Tongue (tissue), 2 donors: ENCODE measurements around the gene CEPT1. TPM values are rescaled to one million over a fixed set of nuclear protein-coding genes. Genes with fewer than 3 reads are reported as not detected.
"Not testable (repeated sequence)": the region's sequence is repeated elsewhere in the genome, so short reads cannot be mapped to it uniquely, and the experiment has no call there.

Source experiments
- DNase-seq: peaks from one replicate; pipeline ENCODE4 v3.0.0-alpha.2; 2015
- total RNA-seq: library from RNA; depleted of rRNA; stranded (reverse); fragments of >200 nt; gene quantifications from one replicate; pipeline ENCODE4 v1.2.3, GENCODE V29; 2014

The CEPT1 gene
- 55.7 TPM for total RNA-seq

DNA sequence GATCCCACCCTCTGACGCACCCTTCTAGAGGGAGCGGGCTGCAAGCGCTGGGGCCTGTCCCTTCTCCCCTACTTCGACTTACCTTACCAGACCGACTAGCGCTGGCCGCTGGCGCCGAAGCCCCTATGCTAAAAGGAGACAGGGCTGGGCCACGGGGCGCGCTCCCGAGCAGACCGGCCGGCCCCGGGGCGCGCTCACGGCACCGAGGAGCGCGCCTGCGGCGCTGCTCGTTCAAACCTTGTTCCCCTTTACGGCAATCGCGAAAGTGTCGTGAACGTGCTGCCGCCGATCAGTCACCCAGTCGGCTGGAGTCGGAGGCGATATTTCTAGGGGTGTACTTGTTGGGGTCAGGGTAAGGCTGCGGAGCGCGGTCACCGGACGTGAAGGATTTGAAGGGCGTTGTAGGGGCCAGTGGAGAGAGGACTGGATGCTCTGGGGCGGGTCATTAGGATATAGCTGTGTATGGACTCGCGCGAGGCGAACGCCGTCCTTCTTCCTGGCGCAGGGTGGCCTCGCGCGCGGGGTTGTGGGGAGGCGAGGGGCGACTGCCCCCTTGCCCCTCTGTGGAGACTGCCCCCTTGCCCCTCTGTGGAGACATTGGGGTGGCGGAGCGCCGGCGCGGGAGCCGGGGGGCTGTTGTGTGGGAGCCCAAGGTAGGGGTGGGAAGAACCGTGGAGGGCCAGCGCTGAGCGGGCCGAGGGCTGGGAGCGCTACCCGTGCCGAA is at the start of gene CEPT1, which contains the start of gene DRAM2:
Gene CEPT1 (plus strand): TSS at position 268 of the 724 bp plus-strand sequence. CDS start 7,492 bp downstream, outside the sequence.
Gene DRAM2 (minus strand): TSS at position 138 of the 724 bp plus-strand sequence. CDS start 8,539 bp downstream, outside the sequence.
- DNase-seq: peak; percentile 98

DNA sequence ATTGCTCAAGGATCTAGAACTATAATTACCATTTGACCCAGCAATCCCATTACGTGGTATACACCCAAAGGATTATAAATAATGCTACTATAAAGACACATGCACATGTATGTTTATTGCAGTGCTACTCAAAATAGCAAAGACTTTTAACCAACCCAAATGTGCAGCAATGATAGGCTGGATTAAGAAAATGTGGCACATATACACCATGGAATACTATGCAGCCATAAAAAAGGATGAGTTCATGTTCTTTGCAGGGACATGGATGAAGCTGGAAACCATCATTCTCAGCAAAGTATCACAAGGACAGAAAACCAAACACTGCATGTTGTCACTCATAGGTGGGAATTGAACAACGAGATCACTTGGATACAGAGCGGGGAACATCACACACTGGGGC is 44.6 kb upstream of the CEPT1 start:
- not testable (repeated sequence) for DNase-seq

DNA sequence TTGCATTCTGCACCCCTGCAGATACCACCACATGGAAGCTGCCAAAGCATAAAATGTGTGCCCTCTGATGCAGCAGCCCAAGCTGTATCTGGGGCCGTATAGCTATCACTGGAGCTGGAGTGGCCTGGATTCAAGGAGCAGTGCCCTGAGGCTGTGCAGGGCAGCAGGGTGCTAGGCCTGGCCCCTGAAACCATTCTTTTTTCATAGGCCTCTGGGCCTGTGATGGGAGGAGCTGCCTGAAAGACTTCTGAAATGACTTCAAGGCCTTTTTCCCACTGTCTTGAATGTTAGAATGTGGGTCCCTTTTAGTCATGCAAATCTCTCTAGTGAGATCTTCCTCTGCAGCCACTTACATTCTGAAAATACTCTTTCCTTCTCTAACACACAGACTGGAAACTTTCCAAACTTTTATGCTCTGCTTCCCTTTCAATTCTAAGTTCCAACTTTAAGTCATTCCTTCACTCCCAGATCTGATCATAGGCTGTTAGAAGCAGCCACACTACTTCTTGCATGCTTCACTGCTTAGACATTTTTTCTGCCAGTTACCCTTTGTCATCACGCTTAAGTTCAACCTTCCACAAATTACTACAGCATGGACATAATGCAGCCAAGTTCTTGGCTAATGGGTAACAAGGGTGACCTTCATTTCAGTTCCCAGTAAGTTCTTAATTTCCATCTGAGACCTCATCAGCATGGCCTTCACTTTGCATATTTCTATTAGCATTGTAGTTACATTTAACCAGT is 42.5 kb upstream of the CEPT1 start:
- no peak for DNase-seq

DNA sequence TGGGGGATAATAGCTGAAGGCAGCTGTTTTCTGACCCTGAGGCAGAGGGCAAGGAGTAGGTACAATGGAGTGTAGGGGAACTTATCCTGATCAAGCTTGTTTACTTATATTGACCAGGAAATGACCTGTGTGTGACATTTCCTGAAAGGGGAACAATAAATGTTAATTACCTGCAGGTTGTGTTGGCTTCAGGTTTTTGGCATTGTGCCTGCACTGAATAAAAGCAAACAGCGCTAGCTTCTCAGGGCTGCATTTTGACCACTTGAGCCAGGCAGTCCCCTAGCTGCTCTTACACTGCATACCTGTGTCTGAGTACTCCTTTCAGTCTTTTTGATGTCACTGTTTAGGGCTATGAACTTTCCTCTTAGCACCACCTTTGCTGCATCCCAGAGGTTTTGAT is 40.7 kb upstream of the CEPT1 start:
- no peak for DNase-seq

DNA sequence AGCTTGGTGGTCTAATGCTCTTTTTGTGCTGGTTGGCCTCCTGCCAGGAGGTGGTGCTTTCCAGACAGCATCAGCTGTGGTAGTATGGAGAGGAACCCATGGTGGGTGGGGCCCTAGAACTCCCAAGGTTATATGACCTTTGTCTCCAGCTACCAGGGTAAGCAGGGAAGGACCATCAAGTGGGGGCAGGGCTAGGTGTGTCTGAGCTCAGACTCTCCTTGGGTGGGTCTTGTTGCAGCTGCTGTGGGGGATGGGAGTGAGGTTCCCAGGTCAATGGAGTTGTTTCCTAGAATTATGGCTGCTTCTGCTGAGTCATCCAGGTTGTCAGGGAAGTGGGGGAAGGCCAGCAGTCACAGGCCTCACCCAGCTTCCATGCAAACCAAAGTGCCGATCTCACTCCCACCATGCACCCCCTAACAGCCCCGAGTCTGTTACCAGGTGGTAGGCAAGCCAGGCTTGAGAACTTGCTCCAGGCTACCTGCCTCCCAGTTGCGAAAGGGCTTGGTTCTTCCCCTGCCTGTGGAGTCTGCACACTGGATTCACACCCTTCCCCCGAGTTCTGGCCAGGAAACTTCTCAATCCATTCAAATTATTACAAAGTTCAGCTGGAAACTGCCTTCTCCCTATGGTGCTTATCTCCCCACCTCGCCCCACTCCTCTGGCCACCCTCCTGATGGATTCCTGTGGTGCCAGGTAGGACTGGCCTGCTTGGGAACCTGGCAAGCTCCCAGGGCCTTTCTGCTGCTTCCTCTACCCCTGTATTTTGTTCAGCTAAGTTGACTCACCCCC is 38.0 kb upstream of the CEPT1 start:
- no peak for DNase-seq

DNA sequence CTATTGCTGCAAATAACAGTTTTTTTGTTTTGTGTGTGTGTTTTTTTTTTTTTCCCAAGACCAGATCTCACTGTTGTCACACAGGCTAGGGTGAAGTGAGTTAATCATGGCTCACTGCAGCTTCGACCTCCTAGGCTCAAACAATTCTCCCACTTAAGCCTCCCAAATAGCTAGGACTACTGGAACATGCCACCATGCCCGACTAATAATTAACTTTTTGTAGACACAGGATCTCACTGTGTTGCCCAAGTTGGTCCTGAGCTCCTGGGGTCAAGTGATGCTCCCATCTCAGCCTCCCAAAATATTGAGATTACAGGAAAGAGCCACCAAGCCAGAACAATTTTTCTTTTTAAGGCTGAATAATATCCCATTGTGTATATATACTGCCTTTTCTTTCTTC is 35.0 kb upstream of the CEPT1 start:
- no peak for DNase-seq

DNA sequence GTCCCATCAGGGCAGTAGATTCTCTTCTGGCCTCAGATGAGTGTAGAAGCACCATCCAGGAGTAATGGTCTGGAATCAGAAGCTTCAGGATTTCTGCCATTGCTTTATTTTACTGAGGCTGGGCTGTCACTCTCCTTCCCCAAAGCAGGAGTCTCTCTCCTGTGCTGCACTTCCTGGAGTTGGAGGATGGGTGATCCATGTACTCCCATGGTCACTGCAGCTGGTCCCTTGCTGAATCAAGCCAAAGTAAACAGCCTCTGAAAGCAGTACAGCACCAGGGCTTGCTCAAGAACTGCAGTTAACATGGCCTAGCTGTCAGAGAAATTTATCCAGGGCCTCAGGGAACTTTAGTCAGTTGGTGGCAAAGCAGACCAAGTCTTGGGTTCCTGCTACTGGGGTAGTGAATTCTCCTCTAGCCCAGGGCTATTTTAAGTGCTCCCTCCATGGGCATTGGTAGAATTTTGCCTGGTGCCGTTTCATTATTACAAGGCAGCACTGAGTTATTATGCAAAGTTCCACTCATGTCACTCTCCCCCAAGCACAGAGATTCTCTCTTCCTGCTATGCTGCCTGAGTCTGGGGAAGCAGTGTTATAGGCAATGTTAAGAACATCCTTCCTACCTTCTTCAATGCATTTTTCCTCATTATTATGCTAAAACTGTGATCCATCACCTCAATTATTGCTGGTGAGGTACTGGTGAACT is 29.7 kb upstream of the CEPT1 start:
- no peak for DNase-seq

DNA sequence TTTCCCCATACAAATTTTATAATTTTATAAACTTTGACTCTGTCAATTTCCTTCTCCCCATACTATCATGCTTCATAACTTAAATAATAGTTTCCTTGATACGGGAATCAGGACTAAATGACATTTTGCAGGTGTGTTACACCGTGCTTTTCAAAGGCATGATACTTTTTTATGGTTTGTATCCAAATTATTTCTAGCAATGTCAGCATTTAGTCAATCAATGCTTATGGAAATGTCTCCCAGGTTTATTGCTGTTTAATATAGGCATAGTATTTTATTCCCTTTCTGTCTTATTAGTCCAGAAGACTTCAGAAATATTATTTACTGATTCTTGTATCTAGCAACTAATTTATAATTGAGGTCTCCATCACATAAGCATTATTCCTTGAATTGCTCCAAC is 23.5 kb upstream of the CEPT1 start:
- DNase-seq: no peak

DNA sequence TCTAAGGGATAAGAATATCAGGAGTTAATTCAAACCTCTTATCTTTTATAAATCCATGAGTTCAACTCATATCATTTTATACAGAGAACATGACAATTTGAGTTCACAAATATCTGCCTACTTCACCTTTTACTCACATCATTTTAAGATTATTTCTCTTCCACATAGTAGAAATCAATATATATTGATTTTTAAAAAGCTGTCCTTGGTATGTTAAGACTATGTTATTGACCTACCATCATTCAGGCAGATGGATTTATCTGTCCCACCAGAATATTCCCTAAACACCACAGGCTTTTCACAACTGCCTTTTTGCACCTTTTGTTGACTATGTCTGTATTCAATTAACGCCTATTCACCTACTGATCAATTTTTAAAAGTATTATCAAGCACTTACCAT is 13.7 kb upstream of the CEPT1 start:
- DNase-seq: no peak

DNA sequence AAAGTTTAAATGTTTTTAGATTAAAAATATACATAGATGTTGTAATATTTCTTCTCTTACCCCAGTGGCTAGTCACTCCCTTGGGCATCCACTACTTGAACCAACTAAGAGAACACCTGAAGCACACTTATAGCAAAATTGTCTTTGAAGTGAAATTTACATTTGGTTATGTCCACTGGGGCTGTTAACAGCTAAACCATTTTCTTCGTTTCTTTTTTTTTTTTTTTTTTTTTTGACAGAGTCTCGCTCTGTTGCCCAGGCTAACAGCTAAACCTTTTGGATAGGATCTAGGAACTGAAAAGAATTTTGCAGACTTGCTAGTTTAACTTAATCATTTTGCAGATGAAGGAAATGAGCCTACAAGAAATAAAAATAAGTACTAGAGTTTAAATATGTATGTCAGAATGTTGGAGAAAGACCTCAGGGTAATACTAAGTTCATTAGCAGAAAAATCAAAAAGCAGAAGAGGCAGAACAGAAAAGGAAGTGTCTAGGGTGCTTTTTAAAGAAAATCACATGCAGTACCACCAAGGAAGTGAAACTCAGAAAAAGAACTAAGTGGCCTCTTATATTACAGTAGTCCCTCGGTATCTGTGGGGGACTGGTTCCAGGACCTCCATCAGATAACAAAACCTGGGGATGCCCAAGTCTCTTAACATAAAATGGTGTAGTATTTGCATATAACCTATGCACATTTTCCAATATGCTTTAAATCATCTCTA is 11.9 kb upstream of the CEPT1 start:
- DNase-seq: no peak

DNA sequence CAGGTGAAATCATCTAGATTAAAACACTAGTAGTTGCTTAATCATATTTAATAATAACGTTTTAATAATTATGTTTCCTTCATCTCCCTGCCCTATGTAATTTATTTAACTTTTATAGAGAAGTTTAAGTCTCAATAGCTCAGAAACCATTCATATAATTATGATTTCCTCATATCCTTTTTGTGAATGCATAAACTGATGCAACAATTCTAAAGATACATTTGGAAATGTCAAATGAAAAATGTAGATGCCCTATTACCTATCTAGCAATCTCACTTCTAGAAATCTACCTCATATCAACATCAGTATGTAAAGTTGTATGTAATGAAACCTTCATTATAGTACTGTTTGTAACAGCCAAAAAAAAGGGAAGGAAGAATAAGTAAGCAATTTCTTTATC is 10.6 kb upstream of the CEPT1 start:
- DNase-seq: no peak

DNA sequence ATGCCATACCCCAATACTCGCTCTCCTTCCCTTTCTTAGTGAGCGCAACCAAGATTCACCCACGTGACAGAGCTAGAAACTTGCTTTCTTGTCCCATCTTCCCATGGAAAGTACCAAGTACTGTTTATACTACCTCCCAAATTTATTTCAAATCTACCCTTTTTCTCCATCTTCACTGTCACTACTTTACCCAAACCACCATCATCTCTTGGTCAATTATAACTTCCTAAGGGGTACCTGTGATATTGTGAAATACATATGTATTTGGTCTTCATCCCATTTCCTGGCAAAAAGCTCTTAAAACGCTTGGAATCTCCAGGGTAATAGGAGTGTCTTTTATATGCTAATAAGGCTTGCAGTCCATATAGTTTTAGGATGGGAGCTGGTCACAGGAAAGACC is 8.3 kb upstream of the CEPT1 start:
- DNase-seq: no peak

DNA sequence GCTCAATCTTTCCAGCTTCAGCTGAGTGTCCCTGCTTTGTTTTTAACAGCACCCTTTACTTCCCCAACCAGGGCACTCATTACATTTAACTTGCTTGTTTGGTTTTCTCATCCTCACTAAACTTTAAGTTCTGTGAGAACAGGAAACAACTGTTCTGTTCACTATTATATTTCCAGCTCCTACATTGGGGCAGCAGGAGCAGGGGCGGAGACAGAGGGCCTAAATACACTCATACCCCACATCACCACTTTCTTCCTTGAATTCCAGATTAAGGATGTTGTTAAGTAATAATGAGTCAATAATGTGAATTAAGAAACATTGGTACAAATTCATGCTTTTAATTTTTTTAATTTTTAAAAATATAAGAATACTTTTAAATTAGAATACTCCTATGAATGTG is 6.2 kb upstream of the CEPT1 start:
- DNase-seq: no peak

DNA sequence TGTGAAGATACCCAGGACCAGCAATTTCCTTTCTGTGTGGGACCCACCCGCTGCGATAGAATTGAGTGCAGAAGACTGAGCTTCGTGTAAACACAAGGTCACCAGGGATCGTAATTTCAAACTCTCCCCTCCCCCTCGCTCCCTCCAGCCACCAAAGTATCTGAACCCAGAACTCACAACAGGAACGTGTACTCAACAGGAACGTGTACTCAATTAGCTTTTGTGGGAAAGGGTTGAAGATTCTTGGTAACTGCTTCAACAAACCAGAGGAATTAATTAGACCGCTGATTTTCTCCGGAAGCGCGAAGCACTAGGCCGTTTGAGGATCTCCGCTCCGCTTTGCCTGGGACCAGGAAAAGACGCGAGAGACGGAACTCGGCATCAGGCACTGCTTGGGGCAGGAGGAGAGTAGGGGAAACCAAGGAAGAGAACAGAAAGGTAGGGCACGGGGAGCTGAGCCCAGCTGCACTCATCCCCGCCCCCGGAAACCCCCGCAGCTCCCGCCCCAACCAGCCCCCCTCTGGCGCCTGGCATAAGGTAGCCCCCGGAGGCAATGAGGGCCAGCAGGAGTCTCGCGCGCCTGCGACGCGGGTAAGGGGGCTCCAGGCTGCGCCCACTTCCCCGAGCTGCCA is 583 bp upstream of the CEPT1 start:
- peak; percentile 77 for DNase-seq

DNA sequence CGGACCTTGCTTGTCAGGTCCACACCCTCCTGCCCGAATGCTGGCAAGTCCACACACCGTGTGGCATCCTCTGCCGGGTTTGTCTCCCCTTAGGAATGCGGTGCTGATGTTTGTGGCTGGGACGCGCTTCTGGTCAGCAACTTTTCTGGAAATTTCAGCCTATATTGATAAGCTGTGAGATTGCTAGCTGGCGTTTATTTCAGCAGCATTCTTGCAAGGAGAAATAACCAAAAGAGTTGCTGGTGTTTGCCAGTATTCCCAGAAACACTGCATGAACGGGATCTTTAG is 601 bp downstream of the CEPT1 start:
- DNase-seq: no peak

DNA sequence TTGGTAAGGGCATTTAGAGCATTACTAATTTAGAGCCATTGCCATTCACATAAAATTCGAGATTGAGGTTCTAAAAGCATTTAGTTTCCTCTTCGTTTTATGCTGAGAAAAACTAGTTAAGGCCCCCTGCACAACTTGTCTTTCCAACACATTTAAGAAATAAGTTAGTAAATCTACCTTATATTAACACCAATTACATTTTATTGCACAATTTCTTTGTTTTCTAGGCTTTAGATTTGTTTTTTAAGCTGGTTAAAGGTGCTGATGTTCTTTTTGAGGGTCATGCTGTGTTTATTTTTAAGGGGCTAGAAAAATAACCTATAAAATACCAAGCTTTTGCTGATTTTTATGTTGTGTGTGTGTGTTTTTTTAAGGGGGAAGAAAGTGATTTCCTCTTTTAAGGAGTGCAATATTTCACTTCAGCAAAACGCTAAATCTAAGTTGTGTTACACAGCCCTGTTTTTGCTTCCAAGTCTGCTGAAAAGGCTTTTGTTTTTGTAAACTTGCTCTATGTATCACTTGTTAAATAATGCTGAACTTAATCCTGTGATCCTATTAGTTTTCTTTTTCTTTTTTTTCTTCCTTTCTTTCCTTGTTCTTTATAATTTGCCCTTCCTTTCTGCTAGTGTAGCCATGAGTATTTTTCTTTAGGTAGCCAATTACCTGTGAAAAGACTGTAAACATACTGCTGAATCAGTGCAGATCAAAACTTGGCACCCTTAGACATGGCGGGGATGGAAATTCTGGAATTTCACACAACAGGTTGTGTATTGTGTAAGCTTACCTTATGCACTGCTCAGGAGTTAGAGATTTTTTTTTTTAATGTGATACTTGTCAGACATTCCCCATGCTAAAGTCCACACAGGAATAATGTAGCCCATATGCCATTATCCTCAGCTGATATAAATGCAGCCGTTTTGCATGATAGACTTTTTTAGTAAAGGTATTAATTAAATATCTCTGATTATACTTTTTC is 1.5 kb downstream of the CEPT1 start:
- DNase-seq: no peak

DNA sequence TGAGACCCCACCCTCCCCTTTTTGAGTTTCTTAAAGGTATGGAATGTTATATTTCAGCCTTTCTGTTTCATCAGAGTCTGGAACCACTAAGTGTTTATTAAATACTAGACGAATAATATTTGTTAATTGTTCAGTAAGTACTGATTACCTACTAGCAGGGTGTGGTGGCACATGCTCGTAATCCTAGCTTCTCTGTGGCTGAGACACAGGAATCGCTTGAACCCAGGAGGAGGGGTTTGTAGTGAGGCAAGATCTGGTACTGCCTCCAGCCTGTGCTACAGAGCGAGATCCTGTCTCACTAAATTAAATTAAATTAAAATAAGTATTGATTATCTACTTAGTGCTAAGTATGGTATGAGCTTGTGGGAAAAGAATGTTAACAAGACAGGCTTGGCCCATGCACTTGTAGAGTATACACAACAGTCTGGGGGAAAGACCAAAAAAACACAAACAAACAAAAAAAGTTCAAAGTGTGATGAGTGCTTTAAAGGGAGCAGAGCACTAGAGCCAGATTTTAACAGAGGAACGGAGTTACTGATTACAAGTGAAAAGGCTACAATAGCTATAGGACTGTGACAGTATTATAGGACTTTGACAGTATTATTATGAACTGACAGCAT is 2.4 kb downstream of the CEPT1 start:
- no peak for DNase-seq

DNA sequence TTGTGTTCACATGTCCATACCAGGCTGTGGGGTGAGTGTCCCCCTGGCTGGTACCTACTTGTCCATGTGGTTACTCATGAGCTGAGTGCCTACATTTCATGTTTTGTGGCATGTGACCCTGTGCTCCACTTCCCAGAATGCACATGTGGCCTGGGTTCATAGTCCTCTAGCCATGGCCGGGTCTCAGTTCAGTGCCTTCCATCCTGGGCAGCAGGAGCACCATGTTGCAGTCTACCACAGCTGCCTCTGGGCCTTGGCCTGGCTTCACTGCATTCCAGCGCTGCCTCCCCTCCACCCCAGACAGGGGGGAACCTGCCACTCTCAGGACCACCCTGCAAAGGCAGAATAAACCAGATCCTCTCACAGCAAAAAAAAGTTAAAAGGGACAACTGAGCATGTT is 5.5 kb downstream of the CEPT1 start:
- DNase-seq: no peak

DNA sequence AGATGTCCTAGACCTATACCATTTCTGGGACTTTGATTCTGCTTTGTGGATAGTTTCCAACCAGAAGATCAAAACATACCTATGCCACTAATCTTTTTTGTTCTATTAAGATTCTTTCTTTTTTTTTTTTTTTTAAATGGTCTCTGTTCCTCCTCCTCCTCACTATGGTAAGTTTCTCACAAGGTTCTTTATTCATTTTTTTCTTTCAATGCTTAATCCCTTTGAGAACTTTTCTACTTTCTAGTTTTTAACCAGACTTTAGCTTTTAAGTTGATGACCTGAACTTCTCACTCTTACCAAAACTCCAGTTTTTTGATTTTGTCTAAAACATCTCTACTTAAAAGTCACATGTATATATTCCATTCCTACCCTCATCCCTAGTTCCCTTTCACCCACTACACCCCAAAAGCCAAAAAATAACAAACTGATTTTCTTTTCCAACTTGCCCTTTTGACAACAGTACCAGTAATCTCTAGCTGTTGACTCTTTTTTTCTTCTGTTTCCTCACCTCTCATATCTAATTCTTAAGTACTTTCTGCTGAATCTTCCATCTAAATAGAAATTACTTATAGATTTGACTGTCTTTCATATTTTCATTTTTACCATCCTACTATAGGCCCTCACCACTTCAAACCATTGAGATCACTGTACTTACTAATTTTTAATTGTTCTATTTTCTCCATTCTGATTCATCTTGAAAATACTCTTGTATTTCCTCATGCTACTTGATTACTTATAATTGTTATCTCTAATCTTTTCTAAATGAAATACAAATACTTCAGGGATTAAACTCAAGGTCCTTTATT is 6.1 kb downstream of the CEPT1 start:
- DNase-seq: no peak
